Renal cortical epithelial cell (primary cell): ENCODE data around the gene MGAT4A. TPM values are rescaled to one million over a fixed set of nuclear protein-coding genes. Genes with fewer than 3 reads are reported as not detected.

Experiments used
- DNase-seq: peaks from one replicate; pipeline ENCODE4 v3.0.0-alpha.2; 2011; ENCODE audit warnings: low read depth
- total RNA-seq: library from RNA; depleted of rRNA; stranded (reverse); fragments of >200 nt; gene quantifications from 2 replicates; pipeline ENCODE4 v1.2.3, GENCODE V29; 2014

MGAT4A gene
- total RNA-seq, 1 donor from 2014 or later, result 41.6 TPM

DNA sequence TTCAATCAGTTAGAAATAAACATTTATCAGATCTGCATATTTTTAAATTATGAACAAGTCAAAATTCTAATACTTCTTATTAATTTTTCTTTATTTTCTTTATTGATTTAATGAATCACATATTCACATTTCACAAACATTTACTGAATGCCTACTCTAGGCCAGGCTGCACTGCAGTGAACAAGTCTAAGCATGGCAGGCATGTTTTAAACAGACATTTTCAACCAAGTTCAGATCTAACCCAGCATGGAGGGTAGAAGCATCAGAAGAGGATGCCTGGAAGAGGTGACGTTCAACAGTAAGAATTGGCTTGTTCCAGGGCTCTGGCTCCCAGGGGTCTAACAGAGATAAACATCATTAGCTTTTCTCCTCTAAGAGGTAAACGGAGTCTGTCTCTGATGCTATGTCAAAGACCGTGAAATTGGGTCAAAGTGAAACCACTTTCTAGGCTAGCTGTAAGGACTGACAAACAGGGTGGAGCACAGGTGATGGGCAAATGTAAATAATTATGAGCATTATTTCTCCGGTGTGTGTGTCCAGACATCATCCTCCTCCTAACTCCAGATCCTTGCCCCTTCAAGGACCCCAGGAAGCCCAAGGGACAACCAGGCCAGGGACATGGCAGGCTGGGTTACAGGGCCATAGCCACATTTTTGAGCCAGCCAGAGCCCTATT, 72.0 kb downstream of the MGAT4A start:
- no peak for DNase-seq

DNA sequence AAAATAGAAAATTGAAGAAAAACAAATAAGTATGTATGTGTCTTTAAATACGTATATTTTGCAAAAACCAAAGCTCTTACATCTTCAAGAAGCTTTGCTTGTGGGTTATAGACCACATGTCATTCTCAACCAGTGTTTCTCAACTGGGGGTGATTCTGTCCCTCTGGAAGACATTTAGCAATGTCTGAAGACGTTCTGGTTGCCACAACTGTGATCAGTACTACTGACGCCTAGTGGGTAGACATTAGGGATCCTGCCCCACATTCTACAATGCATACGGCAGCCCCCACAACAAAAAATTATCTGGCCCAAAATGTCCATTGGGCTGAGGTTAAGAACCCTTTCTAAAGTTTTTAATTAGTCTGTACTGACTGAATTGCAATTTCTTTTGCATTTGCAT, 74.1 kb downstream of the MGAT4A start:
- DNase-seq, result no peak

DNA sequence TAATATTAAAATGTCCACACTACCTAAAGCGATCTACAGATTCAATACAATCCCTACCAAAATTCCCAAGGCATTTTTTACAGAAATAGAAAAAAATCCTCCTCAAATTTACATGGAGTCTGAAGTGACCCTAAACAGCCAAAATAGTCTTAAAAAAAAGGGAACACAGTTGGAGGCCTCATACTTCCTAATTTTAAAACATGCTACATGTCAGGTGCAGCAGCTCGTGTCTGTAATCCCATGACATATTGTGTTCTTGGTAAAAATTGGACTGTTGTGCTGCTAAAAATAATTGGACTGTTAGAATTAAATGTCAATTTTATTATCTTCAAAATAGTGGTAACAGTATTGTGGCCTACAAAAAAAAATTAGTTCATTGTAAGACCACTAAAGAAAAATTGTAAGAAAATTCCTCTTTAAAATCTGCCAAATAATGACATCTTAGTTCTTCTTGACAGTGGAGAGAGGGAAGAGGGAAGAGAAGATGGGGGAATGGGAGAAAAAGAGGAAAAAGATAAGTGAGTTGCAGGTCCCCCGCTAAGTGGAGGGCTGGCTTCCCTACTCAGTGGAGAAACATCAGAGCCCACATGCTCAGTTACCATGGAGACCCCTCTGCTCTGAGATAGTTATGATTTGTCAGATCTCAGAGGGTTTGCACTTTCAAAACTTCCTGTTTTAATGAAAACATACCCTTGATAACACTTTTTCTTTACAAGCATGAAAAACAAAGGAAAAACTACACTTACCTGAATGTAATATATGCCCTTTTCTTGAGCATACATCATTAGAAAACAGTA, 76.0 kb downstream of the MGAT4A start:
- DNase-seq, result no peak

- DNase-seq, result no peak
Observed at GRCh38 chr2:98650998-98651397, 79.9 kb downstream of the MGAT4A start.

DNA sequence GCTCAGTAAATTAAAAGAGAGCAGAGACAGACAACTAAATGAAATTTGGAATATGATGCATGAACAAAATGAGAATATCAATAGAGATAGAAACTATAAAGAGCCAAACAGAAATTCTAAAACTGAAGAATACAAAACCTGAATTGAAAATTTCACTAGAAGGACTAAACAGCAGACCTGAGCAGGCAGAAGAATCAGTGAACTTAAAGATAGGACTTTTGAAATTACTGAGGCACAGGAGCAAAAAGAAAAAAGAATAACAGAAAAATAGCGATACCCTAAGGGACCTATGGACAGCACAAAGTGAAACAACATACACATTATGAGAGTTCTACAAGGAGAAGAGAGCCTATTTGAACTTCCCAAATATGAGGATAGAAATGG, 80.9 kb downstream of the MGAT4A start:
- DNase-seq, result no peak

GRCh38 chr2:98649135-98649991, 81.6 kb downstream of the MGAT4A start:
- peak; percentile 78 for DNase-seq

DNA sequence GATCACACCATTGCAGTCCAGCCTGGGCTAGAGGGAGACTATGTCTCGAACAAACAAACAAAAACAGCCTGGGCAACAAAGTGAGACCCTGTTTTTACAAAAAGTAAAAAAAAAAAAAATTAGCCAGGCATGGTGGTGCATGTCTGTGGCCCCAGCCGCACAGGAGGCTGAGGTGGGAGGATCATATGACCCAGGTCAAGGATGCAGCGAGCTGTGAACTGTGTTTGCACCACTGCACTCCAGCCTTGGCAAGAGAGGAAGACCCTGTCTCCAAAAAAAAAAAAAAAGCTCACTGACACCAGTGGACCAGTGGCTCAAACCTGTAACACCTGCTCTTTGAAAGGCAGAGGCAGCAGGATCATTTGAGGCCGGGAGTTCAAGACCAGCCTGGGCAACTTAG, 82.5 kb downstream of the MGAT4A start:
- DNase-seq, result no peak

GRCh38 chr2:98647636-98648035, 83.3 kb downstream of the MGAT4A start:
- DNase-seq, result peak; percentile 26

GRCh38 chr2:98643496-98644100, 87.3 kb downstream of the MGAT4A start:
- DNase-seq, result no peak

DNA sequence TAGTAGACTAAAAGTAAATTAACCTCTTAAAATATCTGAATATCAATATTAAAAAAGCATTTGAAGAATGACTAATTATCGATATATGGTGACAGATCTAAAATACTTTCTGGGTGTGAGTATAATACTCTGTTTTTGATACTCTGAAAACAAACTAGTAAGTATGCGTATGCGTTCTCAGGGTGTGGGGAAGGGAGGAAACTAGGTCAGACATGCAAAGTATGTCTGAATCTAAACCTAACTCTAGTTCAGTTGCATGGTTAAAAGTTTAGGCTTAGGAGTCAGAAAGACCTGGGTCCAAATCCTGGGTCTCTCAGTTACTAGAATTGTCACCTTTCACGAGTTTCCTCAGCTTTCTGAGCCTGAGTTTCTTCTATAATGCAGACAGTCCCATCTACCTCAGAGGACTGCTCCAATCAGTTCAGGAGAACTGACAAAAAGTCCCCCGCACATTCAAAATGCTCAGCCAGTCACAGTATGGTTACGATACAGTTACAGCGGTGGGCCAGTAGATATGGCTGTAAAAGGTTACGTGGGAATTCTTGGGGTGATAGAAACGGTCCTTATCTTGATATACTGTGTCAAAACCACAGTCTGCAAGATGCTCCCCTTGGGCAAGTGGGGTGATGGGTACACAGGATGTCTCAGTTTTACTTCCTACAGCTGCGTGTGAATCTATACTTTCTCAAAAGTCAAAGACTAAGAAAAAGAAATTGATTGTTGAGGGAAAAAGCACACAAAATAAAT, 93.4 kb downstream of the MGAT4A start:
- no peak for DNase-seq

GRCh38 chr2:98634406-98635092, 96.4 kb downstream of the MGAT4A start:
- no peak for DNase-seq

DNA sequence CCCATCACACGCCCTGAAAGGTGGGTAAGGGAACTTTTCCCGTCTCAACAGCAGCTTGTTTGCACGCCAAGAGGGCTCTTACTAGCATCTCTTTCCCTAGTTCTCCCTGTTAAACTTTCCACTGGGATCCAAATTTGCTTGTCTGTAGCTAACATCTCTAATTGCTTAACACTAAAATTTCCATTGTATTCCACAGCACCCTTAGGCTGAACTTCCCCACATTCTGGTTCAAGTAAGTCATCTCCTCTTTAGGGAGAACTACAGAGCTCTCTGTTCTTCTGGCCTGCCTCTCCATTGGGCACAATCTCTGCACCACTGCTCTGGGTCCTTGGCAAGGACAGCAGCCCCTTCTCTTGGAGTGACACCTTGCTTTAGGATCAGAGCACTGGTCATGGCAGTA, 98.6 kb downstream of the MGAT4A start:
- DNase-seq, result no peak

DNA sequence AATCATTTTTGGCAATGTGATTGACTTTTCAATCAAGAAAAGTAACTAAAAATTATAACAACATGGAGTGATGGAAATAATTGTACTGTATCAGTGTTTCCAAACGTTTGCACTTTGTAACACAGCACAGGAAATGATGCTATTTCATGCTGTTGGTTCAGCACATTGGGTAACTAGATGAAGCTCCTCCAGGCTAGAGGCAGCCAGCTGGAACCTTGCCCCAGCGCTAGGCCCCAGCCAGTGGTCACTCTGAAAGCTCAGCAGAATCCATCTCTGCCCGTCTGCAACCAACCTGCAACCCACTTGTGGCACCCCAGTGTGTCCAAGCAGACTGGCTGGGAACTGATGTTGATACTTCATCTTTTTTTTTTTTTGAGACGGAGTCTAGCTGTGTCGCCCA, 107.3 kb downstream of the MGAT4A start:
- peak; percentile 57 for DNase-seq

GRCh38 chr2:98617149-98617548, 113.8 kb downstream of the MGAT4A start:
- no peak for DNase-seq

- DNase-seq, result no peak
Observed at GRCh38 chr2:98615481-98615880, 115.5 kb downstream of the MGAT4A start.

GRCh38 chr2:98614024-98614739, 116.8 kb downstream of the MGAT4A start:
- no peak for DNase-seq

GRCh38 chr2:98608962-98609604, 121.8 kb downstream of the MGAT4A start:
- DNase-seq, result peak; percentile 54

GRCh38 chr2:98608116-98608961, 122.6 kb downstream of the MGAT4A start, which contains the start of the genes COA5 and UNC50:
TSS of gene COA5 (minus strand) at chr2:98608512. CDS start at chr2:98608405, 107 bp downstream.
TSS of gene UNC50 (plus strand) at chr2:98608589. CDS start at chr2:98609760, 1,171 bp downstream.
- peak; percentile 57 for DNase-seq
